ENCODE results near the gene SLC22A15. TPM values are rescaled to one million over a fixed set of nuclear protein-coding genes. Genes with fewer than 3 reads are reported as not detected.

The SLC22A15 gene
- polyA plus RNA-seq, 1 donor from 2014 or later = 3.1 TPM

DNA sequence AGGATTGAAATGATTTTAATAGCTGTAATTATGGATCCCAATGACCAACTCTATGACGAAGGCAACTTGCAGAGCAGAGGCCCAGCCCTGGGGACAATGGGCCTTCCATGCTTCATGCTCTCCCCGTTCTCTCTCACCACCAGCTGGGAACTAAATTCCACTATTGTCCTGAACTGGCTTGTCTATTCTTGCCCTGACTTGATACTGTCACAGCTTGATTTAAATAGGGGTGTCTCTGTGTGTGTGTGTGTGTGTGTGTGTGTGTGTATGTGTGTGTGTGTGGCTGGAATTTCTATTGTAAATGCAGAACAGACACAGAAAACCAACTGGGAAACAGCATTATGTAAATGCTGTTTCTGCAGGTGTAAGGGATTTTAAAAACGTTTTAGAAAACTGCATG is 57.0 kb downstream of the SLC22A15 start:
- Histone ChIP-seq H3K4me3 (ENCODE audit: low read length) (peak overlapping the region; percentile 11), H3K27ac (ENCODE audit: low read length) (peak overlapping the region; percentile 12), H3K79me2 (replicated peaks; ENCODE audit: insufficient read depth, low read length) (no peaks in the 10 kb centered on the region), H3K9ac (ENCODE audit: low read length) (peak overlapping the region; percentile 8), H3K9me2 (ENCODE audit: insufficient read depth, low read length) (no peaks in the 10 kb centered on the region), H3K27me3 (ENCODE audit: insufficient read depth, low read depth, low read length) (no peaks in the 10 kb centered on the region), H2AFZ (ENCODE audit: low read depth, low read length) (peak overlapping the region; percentile 24), H3K9me3 (ENCODE audit: low read length) (no peaks in the 10 kb centered on the region), H4K20me1 (ENCODE audit: insufficient read depth) (no peaks in the 10 kb centered on the region), H3K36me3 (ENCODE audit: insufficient read depth, low read length) (no peaks in the 10 kb centered on the region), H3F3A (ENCODE audit: insufficient read depth, low read length, poor library complexity, severe bottlenecking) (no peaks in the 10 kb centered on the region), H3K4me2 (ENCODE audit: low read length) (no peak overlapping the region)
- TF ChIP-seq POLR2AphosphoS5 (IDR thresholded peaks at IDR 0.05) = peak; percentile 65
- no peak for TF ChIP-seq RAD21 (conservative IDR thresholded peaks at IDR 0.05)
- peak; percentile 29 for TF ChIP-seq SMC3 (conservative IDR thresholded peaks at IDR 0.05; ENCODE audit: poor library complexity)
- peak; percentile 69 for TF ChIP-seq EP300 (conservative IDR thresholded peaks at IDR 0.05; ENCODE audit: poor library complexity, severe bottlenecking)

DNA sequence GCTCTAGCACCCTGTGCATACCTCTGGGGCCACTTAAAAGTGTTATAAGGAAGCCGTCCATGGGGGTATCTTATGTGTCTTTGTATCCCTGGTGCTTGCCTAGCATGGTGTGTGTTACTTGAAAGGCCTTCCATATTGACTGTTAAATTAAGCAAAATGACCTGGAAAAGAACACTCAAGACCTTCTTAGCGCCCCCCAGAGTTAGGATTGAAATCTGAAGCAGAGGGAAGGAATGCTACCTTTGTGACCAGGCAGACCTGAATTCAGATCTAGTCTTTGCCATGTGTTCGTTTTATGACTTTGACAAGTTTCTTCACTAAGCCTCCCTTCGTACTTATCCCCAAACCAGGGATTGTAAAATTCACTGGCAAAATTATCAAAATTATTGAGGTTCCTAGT is 59.9 kb downstream of the SLC22A15 start:
- H3K27me3 ChIP-seq (ENCODE audit: insufficient read depth, low read depth, low read length) = no peaks in the 10 kb centered on the region
- no peak overlapping the region for H3K4me2 ChIP-seq (ENCODE audit: low read length)
- no peaks in the 10 kb centered on the region for H4K20me1 ChIP-seq (ENCODE audit: insufficient read depth)
- H3K79me2 ChIP-seq (replicated peaks; ENCODE audit: insufficient read depth, low read length) = no peaks in the 10 kb centered on the region
- H3K27ac ChIP-seq (ENCODE audit: low read length) = no peak overlapping the region
- no peak overlapping the region for H2AFZ ChIP-seq (ENCODE audit: low read depth, low read length)
- H3K9ac ChIP-seq (ENCODE audit: low read length) = no peak overlapping the region
- H3F3A ChIP-seq (ENCODE audit: insufficient read depth, low read length, poor library complexity, severe bottlenecking) = no peaks in the 10 kb centered on the region
- no peaks in the 10 kb centered on the region for H3K36me3 ChIP-seq (ENCODE audit: insufficient read depth, low read length)
- H3K9me3 ChIP-seq (ENCODE audit: low read length) = no peaks in the 10 kb centered on the region
- H3K4me3 ChIP-seq (ENCODE audit: low read length) = no peak overlapping the region
- no peak for TF ChIP-seq EP300 (conservative IDR thresholded peaks at IDR 0.05; ENCODE audit: poor library complexity, severe bottlenecking)
- no peak for TF ChIP-seq MXI1 (conservative IDR thresholded peaks at IDR 0.05; ENCODE audit: poor library complexity, severe bottlenecking)
- TF ChIP-seq POLR2AphosphoS5 (IDR thresholded peaks at IDR 0.05) = no peak
- no peak for TF ChIP-seq RAD21 (conservative IDR thresholded peaks at IDR 0.05)
- TF ChIP-seq, protein P1, sequence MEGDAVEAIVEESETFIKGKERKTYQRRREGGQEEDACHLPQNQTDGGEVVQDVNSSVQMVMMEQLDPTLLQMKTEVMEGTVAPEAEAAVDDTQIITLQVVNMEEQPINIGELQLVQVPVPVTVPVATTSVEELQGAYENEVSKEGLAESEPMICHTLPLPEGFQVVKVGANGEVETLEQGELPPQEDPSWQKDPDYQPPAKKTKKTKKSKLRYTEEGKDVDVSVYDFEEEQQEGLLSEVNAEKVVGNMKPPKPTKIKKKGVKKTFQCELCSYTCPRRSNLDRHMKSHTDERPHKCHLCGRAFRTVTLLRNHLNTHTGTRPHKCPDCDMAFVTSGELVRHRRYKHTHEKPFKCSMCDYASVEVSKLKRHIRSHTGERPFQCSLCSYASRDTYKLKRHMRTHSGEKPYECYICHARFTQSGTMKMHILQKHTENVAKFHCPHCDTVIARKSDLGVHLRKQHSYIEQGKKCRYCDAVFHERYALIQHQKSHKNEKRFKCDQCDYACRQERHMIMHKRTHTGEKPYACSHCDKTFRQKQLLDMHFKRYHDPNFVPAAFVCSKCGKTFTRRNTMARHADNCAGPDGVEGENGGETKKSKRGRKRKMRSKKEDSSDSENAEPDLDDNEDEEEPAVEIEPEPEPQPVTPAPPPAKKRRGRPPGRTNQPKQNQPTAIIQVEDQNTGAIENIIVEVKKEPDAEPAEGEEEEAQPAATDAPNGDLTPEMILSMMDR (IDR thresholded peaks at IDR 0.05; ENCODE audit: poor library complexity, severe bottlenecking) = no peak
- TF ChIP-seq, protein P2, sequence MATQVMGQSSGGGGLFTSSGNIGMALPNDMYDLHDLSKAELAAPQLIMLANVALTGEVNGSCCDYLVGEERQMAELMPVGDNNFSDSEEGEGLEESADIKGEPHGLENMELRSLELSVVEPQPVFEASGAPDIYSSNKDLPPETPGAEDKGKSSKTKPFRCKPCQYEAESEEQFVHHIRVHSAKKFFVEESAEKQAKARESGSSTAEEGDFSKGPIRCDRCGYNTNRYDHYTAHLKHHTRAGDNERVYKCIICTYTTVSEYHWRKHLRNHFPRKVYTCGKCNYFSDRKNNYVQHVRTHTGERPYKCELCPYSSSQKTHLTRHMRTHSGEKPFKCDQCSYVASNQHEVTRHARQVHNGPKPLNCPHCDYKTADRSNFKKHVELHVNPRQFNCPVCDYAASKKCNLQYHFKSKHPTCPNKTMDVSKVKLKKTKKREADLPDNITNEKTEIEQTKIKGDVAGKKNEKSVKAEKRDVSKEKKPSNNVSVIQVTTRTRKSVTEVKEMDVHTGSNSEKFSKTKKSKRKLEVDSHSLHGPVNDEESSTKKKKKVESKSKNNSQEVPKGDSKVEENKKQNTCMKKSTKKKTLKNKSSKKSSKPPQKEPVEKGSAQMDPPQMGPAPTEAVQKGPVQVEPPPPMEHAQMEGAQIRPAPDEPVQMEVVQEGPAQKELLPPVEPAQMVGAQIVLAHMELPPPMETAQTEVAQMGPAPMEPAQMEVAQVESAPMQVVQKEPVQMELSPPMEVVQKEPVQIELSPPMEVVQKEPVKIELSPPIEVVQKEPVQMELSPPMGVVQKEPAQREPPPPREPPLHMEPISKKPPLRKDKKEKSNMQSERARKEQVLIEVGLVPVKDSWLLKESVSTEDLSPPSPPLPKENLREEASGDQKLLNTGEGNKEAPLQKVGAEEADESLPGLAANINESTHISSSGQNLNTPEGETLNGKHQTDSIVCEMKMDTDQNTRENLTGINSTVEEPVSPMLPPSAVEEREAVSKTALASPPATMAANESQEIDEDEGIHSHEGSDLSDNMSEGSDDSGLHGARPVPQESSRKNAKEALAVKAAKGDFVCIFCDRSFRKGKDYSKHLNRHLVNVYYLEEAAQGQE (IDR thresholded peaks at IDR 0.05; ENCODE audit: borderline replicate concordance) = no peak
- TF ChIP-seq EZH2 (IDR thresholded peaks at IDR 0.05; ENCODE audit: borderline replicate concordance, insufficient read depth, low read length, poor library complexity, severe bottlenecking) = no peak
- TF ChIP-seq SMC3 (conservative IDR thresholded peaks at IDR 0.05; ENCODE audit: poor library complexity) = no peak
- H3K9me2 ChIP-seq (ENCODE audit: insufficient read depth, low read length) = no peaks in the 10 kb centered on the region

DNA sequence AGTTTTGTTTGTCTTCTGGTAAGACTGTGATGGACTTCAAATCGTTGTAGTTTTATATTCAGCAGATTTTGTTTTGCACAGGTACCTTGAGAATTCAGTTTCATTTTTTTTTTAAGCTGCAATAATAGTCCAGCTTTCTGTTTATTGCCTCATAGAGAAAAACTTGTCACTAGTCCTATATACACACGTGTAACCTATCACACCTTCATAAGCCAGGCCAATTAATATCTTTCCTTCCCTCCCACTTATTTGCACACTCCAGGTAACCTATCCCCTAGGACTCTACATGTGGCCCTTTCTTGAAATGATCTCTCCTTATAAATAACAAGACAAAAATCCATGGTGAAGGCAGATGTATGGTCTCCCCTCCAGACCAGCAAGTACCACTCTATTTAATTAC is 62.4 kb downstream of the SLC22A15 start:
- Histone ChIP-seq H3K4me3 (ENCODE audit: low read length) (no peak overlapping the region), H3K4me2 (ENCODE audit: low read length) (no peak overlapping the region), H2AFZ (ENCODE audit: low read depth, low read length) (no peak overlapping the region), H3F3A (ENCODE audit: insufficient read depth, low read length, poor library complexity, severe bottlenecking) (no peaks in the 10 kb centered on the region), H3K27ac (ENCODE audit: low read length) (no peak overlapping the region), H3K27me3 (ENCODE audit: insufficient read depth, low read depth, low read length) (no peaks in the 10 kb centered on the region), H3K36me3 (ENCODE audit: insufficient read depth, low read length) (no peaks in the 10 kb centered on the region), H3K9ac (ENCODE audit: low read length) (no peak overlapping the region), H3K79me2 (replicated peaks; ENCODE audit: insufficient read depth, low read length) (no peaks in the 10 kb centered on the region), H3K9me3 (ENCODE audit: low read length) (no peaks in the 10 kb centered on the region), H3K9me2 (ENCODE audit: insufficient read depth, low read length) (no peaks in the 10 kb centered on the region), H4K20me1 (ENCODE audit: insufficient read depth) (no peaks in the 10 kb centered on the region)
- TF ChIP-seq EP300 (conservative IDR thresholded peaks at IDR 0.05; ENCODE audit: poor library complexity, severe bottlenecking) (no peak), SMC3 (conservative IDR thresholded peaks at IDR 0.05; ENCODE audit: poor library complexity) (no peak), EZH2 (IDR thresholded peaks at IDR 0.05; ENCODE audit: borderline replicate concordance, insufficient read depth, low read length, poor library complexity, severe bottlenecking) (no peak), RAD21 (conservative IDR thresholded peaks at IDR 0.05) (no peak), POLR2AphosphoS5 (IDR thresholded peaks at IDR 0.05) (no peak), TAF1 (IDR thresholded peaks at IDR 0.05; ENCODE audit: low read depth) (no peak), MXI1 (conservative IDR thresholded peaks at IDR 0.05; ENCODE audit: poor library complexity, severe bottlenecking) (no peak)
- TF ChIP-seq, protein P1 (IDR thresholded peaks at IDR 0.05; ENCODE audit: poor library complexity, severe bottlenecking) = no peak
- TF ChIP-seq, protein P2 (IDR thresholded peaks at IDR 0.05; ENCODE audit: borderline replicate concordance) = no peak
